Neural cell (in vitro differentiated cells): ENCODE data around the gene EXD3. TPM values are rescaled to one million over a fixed set of nuclear protein-coding genes. Genes with fewer than 3 reads are reported as not detected.

Source experiments
- H2AFZ ChIP-seq: fragments of 200-600, 300-800 bp; sonication (generic), shearing (Covaris generic); 2 replicates; pipeline ENCODE4 v1.6.0; 2014; ENCODE audit warnings: low read depth, mild to moderate bottlenecking, antibody characterized with exemption, low read length, moderate library complexity
- H3F3A ChIP-seq: fragments of 200-600 bp; shearing (Covaris generic); 2 replicates; pipeline ENCODE4 v1.6.1; 2016; ENCODE audit warnings: mild to moderate bottlenecking, moderate library complexity, mixed read lengths, antibody characterized with exemption, low read length; ENCODE audit not compliant: insufficient read depth, poor library complexity, severe bottlenecking
- H3K27ac ChIP-seq: fragments of 200-600, 300-800 bp; sonication (generic), shearing (Covaris generic); 2 replicates; pipeline ENCODE4 v1.5.1; 2014; ENCODE audit warnings: mild to moderate bottlenecking, low read length, moderate library complexity
- H3K27me3 ChIP-seq: fragments of 300-800, 200-600 bp; sonication (generic), shearing (Covaris generic); 2 replicates; pipeline ENCODE4 v1.6.0; 2014; ENCODE audit warnings: mild to moderate bottlenecking, low read depth, low read length, moderate library complexity; ENCODE audit not compliant: insufficient read depth
- H3K36me3 ChIP-seq: fragments of 300-800, 200-600 bp; sonication (generic), shearing (Covaris generic); 2 replicates; pipeline ENCODE4 v1.5.1; 2014; ENCODE audit warnings: mild to moderate bottlenecking, antibody characterized with exemption, low read length, moderate library complexity; ENCODE audit not compliant: insufficient read depth
- H3K4me2 ChIP-seq: fragments of 300-800, 200-600 bp; sonication (generic), shearing (Covaris generic); 2 replicates; pipeline ENCODE4 v1.6.0; 2014; ENCODE audit warnings: mild to moderate bottlenecking, low read length
- H3K4me3 ChIP-seq: fragments of 300-800, 200-600 bp; sonication (generic), shearing (Covaris generic); 2 replicates; pipeline ENCODE4 v1.5.1; 2014; ENCODE audit warnings: mild to moderate bottlenecking, low read length, moderate library complexity
- H3K79me2 ChIP-seq: fragments of 200-600 bp; shearing (Covaris generic); replicated peaks from 2 replicates; pipeline ENCODE4 v1.6.0; 2014; ENCODE audit warnings: mild to moderate bottlenecking, low read length, moderate library complexity; ENCODE audit not compliant: insufficient read depth
- H3K9ac ChIP-seq: fragments of 300-800, 200-600 bp; sonication (generic), shearing (Covaris generic); 2 replicates; pipeline ENCODE4 v1.6.1; 2016; ENCODE audit warnings: mild to moderate bottlenecking, low read length, mixed read lengths
- H3K9me2 ChIP-seq: fragments of 200-600 bp; shearing (Covaris generic); 2 replicates; pipeline ENCODE4 v1.6.1; 2016; ENCODE audit warnings: mild to moderate bottlenecking, low read length, mixed read lengths; ENCODE audit not compliant: insufficient read depth
- H3K9me3 ChIP-seq: fragments of 200-600, 300-800 bp; sonication (generic), shearing (Covaris generic); 2 replicates; pipeline ENCODE4 v1.6.1; 2016; ENCODE audit warnings: mild to moderate bottlenecking, mixed run types, low read length, moderate library complexity, mixed read lengths
- H4K20me1 ChIP-seq: fragments of 200-600 bp; shearing (Covaris generic); 2 replicates; pipeline ENCODE4 v1.6.1; 2016; ENCODE audit warnings: mild to moderate bottlenecking, mixed run types; ENCODE audit not compliant: insufficient read depth
- EP300 ChIP-seq: fragments of 450-650 bp; conservative IDR thresholded peaks from 2 replicates; pipeline ENCODE4 v1.6.1; 2014; ENCODE audit warnings: antibody characterized with exemption, mild to moderate bottlenecking, moderate library complexity; ENCODE audit not compliant: poor library complexity, severe bottlenecking
- EZH2 ChIP-seq: fragments of 200-600, 300-800 bp; shearing (Covaris generic), sonication (generic); IDR thresholded peaks from 2 replicates; pipeline ENCODE4 v1.6.1; 2014; ENCODE audit warnings: antibody characterized with exemption, low read length, borderline replicate concordance, mild to moderate bottlenecking; ENCODE audit not compliant: insufficient read depth, poor library complexity, severe bottlenecking
- MXI1 ChIP-seq: fragments of 450-650 bp; conservative IDR thresholded peaks from 2 replicates; pipeline ENCODE4 v1.6.1; 2014; ENCODE audit warnings: antibody characterized with exemption, mild to moderate bottlenecking; ENCODE audit not compliant: poor library complexity, severe bottlenecking
- POLR2AphosphoS5 ChIP-seq: IDR thresholded peaks from 2 replicates; pipeline ENCODE4 v1.6.1; 2012
- RAD21 ChIP-seq: fragments of 450-650 bp; conservative IDR thresholded peaks from 2 replicates; pipeline ENCODE4 v1.6.1; 2014; ENCODE audit warnings: antibody characterized with exemption, mild to moderate bottlenecking, moderate library complexity
- REST ChIP-seq: IDR thresholded peaks from 2 replicates; pipeline ENCODE4 v1.6.1; 2012; ENCODE audit warnings: borderline replicate concordance
- SMC3 ChIP-seq: fragments of 450-650 bp; conservative IDR thresholded peaks from 2 replicates; pipeline ENCODE4 v1.6.1; 2014; ENCODE audit warnings: antibody characterized with exemption, mild to moderate bottlenecking, moderate library complexity; ENCODE audit not compliant: poor library complexity
- TAF1 ChIP-seq: IDR thresholded peaks from 2 replicates; pipeline ENCODE4 v1.6.1; 2012; ENCODE audit warnings: low read depth
- polyA plus RNA-seq: library from polyadenylated mRNA; depleted of rRNA; stranded (reverse); fragments of >200 nt; gene quantifications from 2 replicates; pipeline ENCODE4 v1.2.3, GENCODE V29; 2014
- TF ChIP-seq, protein P1 (sequence below): fragments of 450-650 bp; IDR thresholded peaks from 2 replicates; pipeline ENCODE4 v1.5.1; 2014; ENCODE audit warnings: antibody characterized with exemption, mild to moderate bottlenecking, moderate library complexity; ENCODE audit not compliant: poor library complexity, severe bottlenecking

EXD3 gene
- polyA plus RNA-seq, 1 donor from 2014 or later: 32.9 TPM

- Histone ChIP-seq H3K27ac (no peak overlapping the region), H3K4me3 (no peak overlapping the region), H2AFZ (no peak overlapping the region), H3K9me3 (no peaks in the 10 kb centered on the region), H3K79me2 (no peaks in the 10 kb centered on the region), H3F3A (no peaks in the 10 kb centered on the region), H3K9ac (no peak overlapping the region), H4K20me1 (no peaks in the 10 kb centered on the region), H3K27me3 (no peaks in the 10 kb centered on the region), H3K9me2 (no peaks in the 10 kb centered on the region), H3K4me2 (no peak overlapping the region), H3K36me3 (no peaks in the 10 kb centered on the region)
- no peak for TF ChIP-seq REST
- no peak for TF ChIP-seq RAD21
These were observed 55.2 kb downstream of the EXD3 start for GRCh38 chr9:137367506-137368430.

DNA sequence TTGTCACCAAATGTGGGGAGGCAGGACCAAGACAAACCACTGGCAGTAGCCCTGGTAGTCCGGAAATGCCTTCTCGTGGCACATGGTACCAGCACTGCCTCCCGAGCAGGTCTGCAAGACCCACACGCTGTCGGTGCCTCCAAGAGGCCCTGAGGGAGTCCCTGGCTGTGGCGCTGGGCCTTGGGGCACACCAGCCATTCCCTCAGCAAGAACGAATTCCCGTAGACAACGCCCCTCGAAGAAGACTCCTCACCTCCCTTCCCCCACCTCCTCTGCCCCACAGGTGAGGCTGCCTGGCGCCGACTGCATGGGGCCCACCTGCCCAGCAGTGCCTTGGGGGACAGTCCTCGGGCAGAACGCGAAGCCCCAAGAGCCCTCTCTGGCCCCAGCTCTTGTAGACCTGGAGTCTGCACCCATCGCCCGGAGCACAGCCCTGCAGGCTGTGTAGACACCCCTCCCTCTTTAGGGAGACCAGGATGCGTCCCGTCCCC is 56.0 kb downstream of the EXD3 start:
- Histone ChIP-seq H3F3A (no peaks in the 10 kb centered on the region), H3K36me3 (no peaks in the 10 kb centered on the region), H4K20me1 (no peaks in the 10 kb centered on the region), H2AFZ (no peak overlapping the region), H3K9me2 (no peaks in the 10 kb centered on the region), H3K4me3 (no peak overlapping the region), H3K9me3 (peaks cover 4% of the 10 kb centered on the region), H3K79me2 (no peaks in the 10 kb centered on the region), H3K9ac (no peak overlapping the region), H3K27me3 (no peaks in the 10 kb centered on the region), H3K4me2 (no peak overlapping the region), H3K27ac (no peak overlapping the region)
- no peak for TF ChIP-seq EZH2
- no peak for TF ChIP-seq RAD21
- no peak for TF ChIP-seq MXI1
- no peak for TF ChIP-seq EP300
- TF ChIP-seq, protein P1, sequence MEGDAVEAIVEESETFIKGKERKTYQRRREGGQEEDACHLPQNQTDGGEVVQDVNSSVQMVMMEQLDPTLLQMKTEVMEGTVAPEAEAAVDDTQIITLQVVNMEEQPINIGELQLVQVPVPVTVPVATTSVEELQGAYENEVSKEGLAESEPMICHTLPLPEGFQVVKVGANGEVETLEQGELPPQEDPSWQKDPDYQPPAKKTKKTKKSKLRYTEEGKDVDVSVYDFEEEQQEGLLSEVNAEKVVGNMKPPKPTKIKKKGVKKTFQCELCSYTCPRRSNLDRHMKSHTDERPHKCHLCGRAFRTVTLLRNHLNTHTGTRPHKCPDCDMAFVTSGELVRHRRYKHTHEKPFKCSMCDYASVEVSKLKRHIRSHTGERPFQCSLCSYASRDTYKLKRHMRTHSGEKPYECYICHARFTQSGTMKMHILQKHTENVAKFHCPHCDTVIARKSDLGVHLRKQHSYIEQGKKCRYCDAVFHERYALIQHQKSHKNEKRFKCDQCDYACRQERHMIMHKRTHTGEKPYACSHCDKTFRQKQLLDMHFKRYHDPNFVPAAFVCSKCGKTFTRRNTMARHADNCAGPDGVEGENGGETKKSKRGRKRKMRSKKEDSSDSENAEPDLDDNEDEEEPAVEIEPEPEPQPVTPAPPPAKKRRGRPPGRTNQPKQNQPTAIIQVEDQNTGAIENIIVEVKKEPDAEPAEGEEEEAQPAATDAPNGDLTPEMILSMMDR: no peak
- no peak for TF ChIP-seq SMC3
- TF ChIP-seq REST: no peak
- TF ChIP-seq TAF1: no peak
- TF ChIP-seq POLR2AphosphoS5: no peak
